Stomach (tissue), 4 donors: ENCODE measurements around the gene P3H3.

Source experiments
- EP300 ChIP-seq: sonication (generic); formaldehyde crosslinking; IDR thresholded peaks from one replicate; pipeline ENCODE4 v1.6.1; 2017; ENCODE audit warnings: antibody characterized with exemption
- POLR2AphosphoS5 ChIP-seq, 3 donors: sonication (generic); formaldehyde crosslinking; IDR thresholded peaks; one replicate each; pipeline ENCODE4 v1.6.1; 2016; ENCODE audit warnings: antibody characterized with exemption in 3 of 3
- TF ChIP-seq, protein P1 (sequence below), 7 experiments: fragments of 450-650 bp in 4 of 7; fragments of 200-600 bp in 3 of 7; sonication (generic) in 3 of 7; IDR thresholded peaks; one replicate each; pipeline ENCODE4 v1.5.1; 2016 to 2019; ENCODE audit warnings: antibody characterized with exemption in 7 of 7, control low read depth in 2 of 7, mild to moderate bottlenecking in 1 of 7

GRCh38 chr12:6873094-6874014 lies 45.1 kb downstream of the P3H3 start, which contains the start of gene SPSB2:
- TF ChIP-seq, protein P1, sequence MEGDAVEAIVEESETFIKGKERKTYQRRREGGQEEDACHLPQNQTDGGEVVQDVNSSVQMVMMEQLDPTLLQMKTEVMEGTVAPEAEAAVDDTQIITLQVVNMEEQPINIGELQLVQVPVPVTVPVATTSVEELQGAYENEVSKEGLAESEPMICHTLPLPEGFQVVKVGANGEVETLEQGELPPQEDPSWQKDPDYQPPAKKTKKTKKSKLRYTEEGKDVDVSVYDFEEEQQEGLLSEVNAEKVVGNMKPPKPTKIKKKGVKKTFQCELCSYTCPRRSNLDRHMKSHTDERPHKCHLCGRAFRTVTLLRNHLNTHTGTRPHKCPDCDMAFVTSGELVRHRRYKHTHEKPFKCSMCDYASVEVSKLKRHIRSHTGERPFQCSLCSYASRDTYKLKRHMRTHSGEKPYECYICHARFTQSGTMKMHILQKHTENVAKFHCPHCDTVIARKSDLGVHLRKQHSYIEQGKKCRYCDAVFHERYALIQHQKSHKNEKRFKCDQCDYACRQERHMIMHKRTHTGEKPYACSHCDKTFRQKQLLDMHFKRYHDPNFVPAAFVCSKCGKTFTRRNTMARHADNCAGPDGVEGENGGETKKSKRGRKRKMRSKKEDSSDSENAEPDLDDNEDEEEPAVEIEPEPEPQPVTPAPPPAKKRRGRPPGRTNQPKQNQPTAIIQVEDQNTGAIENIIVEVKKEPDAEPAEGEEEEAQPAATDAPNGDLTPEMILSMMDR (IDR thresholded peaks at IDR 0.05): no peak
- no peak for TF ChIP-seq EP300
- peak; percentile 35 to 89 (median 71) for TF ChIP-seq POLR2AphosphoS5 (IDR thresholded peaks at IDR 0.05)
